Naive thymus-derived CD8-positive, alpha-beta T cell (primary cell): ENCODE measurements around the gene IL11RA. TPM values are rescaled to one million over a fixed set of nuclear protein-coding genes. Genes with fewer than 3 reads are reported as not detected.
"Not testable (repeated sequence)": the region's sequence is repeated elsewhere in the genome, so short reads cannot be mapped to it uniquely, and the experiment has no call there.

Source experiments
- ATAC-seq, 2 donors: fragments of 150-1000 bp; cut with Tn5 transposase in 1 of 2; sonication (Bioruptor Pico), chemical (Tn5 transposase) in 1 of 2; 1 replicate in 1 of 2; 2 replicates in 1 of 2; pipeline ENCODE4 v1.10.0; 2021; ENCODE audit warnings: mild to moderate bottlenecking in 2 of 2, moderate library complexity in 2 of 2
- POLR2A ChIA-PET: fragments of 350-600 bp; sonication (Branson Sonifier 250); formaldehyde crosslinking; loops from one replicate; lab custom pipeline; 2021; ENCODE audit warnings: antibody characterized with exemption; lab: Charles Lee
- DNase-seq, 10 donors: peaks; one replicate each; pipeline versions ENCODE4 v3.0.0 to v3.0.0-alpha.2; 2020 to 2022
- H3K27ac Mint-ChIP-seq, 10 donors: one replicate each; pipeline ENCODE4 v1.8.0; 2020 to 2022; ENCODE audit warnings: mild to moderate bottlenecking in 10 of 10, mixed read lengths in 10 of 10, moderate library complexity in 4 of 10, inconsistent platforms in 1 of 10
- H3K27me3 Mint-ChIP-seq, 5 donors: one replicate each; pipeline ENCODE4 v1.8.0; 2021 to 2022; ENCODE audit warnings: mixed read lengths in 5 of 5
- H3K36me3 Mint-ChIP-seq, 3 donors: one replicate each; pipeline ENCODE4 v1.8.0; 2020 to 2022; ENCODE audit warnings: mixed read lengths in 3 of 3, mild to moderate bottlenecking in 2 of 3, inconsistent platforms in 1 of 3
- H3K4me1 Mint-ChIP-seq, 4 donors: one replicate each; pipeline ENCODE4 v1.8.0; 2021 to 2022; ENCODE audit warnings: mixed read lengths in 4 of 4
- H3K4me3 Mint-ChIP-seq, 10 donors: one replicate each; pipeline ENCODE4 v1.8.0; 2020 to 2022; ENCODE audit warnings: mild to moderate bottlenecking in 10 of 10, mixed read lengths in 10 of 10, moderate library complexity in 6 of 10, inconsistent platforms in 1 of 10
- H3K9me3 Mint-ChIP-seq, 9 donors: one replicate each; pipeline ENCODE4 v1.8.0; 2020 to 2022; ENCODE audit warnings: mixed read lengths in 9 of 9, mild to moderate bottlenecking in 3 of 9, inconsistent platforms in 1 of 9, moderate library complexity in 1 of 9
- polyA plus RNA-seq, 3 donors: library from polyadenylated mRNA; unstranded; fragments of 300-500 nt; fragmentation: Illumina TruSeq; gene quantifications; one replicate each; pipeline ENCODE4 v1.2.3, GENCODE V29; 2021
- total RNA-seq, 8 experiments: library from RNA in 2 of 8; stranded (reverse) in 2 of 8; gene quantifications; one replicate each; pipeline ENCODE4 v1.2.3 and lab custom pipeline; 2021 to 2026

IL11RA gene
- total and polyA plus RNA-seq, 5 experiments from 2014 or later, result 5.1 to 144 (median 7.7) TPM

GRCh38 chr9:34633851-34634550 lies 18.0 kb upstream of the IL11RA start:
- Mint-ChIP-seq H3K9me3 (no peaks in the 10 kb centered on the region), H3K4me1 (peaks cover 26 to 49% (median 40%) of the 10 kb centered on the region in 4 donors), H3K36me3 (peaks cover 0 to 4% (median 0%) of the 10 kb centered on the region in 3 donors), H3K27me3 (peaks cover 2 to 19% (median 10%) of the 10 kb centered on the region in 5 donors), H3K27ac (peak overlapping the region in 3 of 10 donors; percentile 1 to 8 (median 2)), H3K4me3 (peak overlapping the region in 3 of 10 donors; percentile 8 to 55 (median 24))
- POLR2A ChIA-PET, result interaction anchor here (1.5 to 5.5 kb wide), 4 partner anchors 11 to 22 kb away, joined by 3 to 51 read pairs (median 12); partner anchors contain the start of genes DCTN3, GALT and RPP25L
- ATAC-seq (peak; percentile 17 to 26), DNase-seq (peak; percentile 61 to 86 (median 74))

- peaks cover 0 to 4% (median 0%) of the 10 kb centered on the region in 3 donors for H3K36me3 Mint-ChIP-seq
- H3K27me3 Mint-ChIP-seq, result peaks cover 0 to 12% (median 3%) of the 10 kb centered on the region in 5 donors
- peak overlapping the region in 3 of 10 donors; percentile 18 to 67 (median 49) for H3K4me3 Mint-ChIP-seq
- no peak for ATAC-seq
- no peak for DNase-seq
- H3K9me3 Mint-ChIP-seq, result no peaks in the 10 kb centered on the region
- H3K27ac Mint-ChIP-seq, result peak overlapping the region in 2 of 10 donors; percentile 20 to 25
- H3K4me1 Mint-ChIP-seq, result peaks cover 23 to 42% (median 36%) of the 10 kb centered on the region in 4 donors
- POLR2A ChIA-PET, result interaction anchor here (0.6 to 5.5 kb wide), 7 partner anchors 12 to 602 kb away, joined by 3 to 51 read pairs (median 6); partner anchors contain the start of genes DCTN3, GALT and RPP25L
Measured at GRCh38 chr9:34634551-34635248, 17.3 kb upstream of the IL11RA start.

GRCh38 chr9:34635556-34635955 lies 16.4 kb upstream of the IL11RA start:
- no peak for DNase-seq
- peak overlapping the region in 9 of 10 donors; percentile 14 to 86 (median 49) for H3K4me3 Mint-ChIP-seq
- no peaks in the 10 kb centered on the region for H3K9me3 Mint-ChIP-seq
- peaks cover 0 to 4% (median 0%) of the 10 kb centered on the region in 5 donors for H3K27me3 Mint-ChIP-seq
- peak overlapping the region in 2 of 10 donors; percentile 4 to 73 for H3K27ac Mint-ChIP-seq
- H3K36me3 Mint-ChIP-seq, result peaks cover 0 to 4% (median 0%) of the 10 kb centered on the region in 3 donors
- POLR2A ChIA-PET, result interaction anchor here (0.6 to 5.5 kb wide), 6 partner anchors 11 to 603 kb away, joined by 3 to 51 read pairs (median 14); partner anchors contain the start of genes CCL27, DCTN3, GALT and RPP25L
- peaks cover 20 to 42% (median 34%) of the 10 kb centered on the region in 4 donors for H3K4me1 Mint-ChIP-seq
- ATAC-seq, result no peak

- Mint-ChIP-seq H3K4me3 (peak overlapping the region; percentile 82 to 93 (median 90)), H3K27ac (peak overlapping the region; percentile 63 to 95 (median 89)), H3K27me3 (no peaks in the 10 kb centered on the region), H3K36me3 (peaks cover 0 to 4% (median 0%) of the 10 kb centered on the region in 3 donors), H3K9me3 (no peaks in the 10 kb centered on the region), H3K4me1 (peaks cover 20 to 42% (median 34%) of the 10 kb centered on the region in 4 donors)
- POLR2A ChIA-PET, result interaction anchor here (0.6 to 5.5 kb wide), 14 partner anchors 9 to 1020 kb away, joined by 3 to 55 read pairs (median 8); partner anchors contain the start of genes CCL27, DCTN3, GALT and IL11RA
- no peak for ATAC-seq
- DNase-seq, result no peak
Measured at GRCh38 chr9:34636791-34637355, 15.1 kb upstream of the IL11RA start.

GRCh38 chr9:34637356-34638137 lies 14.4 kb upstream of the IL11RA start, which contains the start of gene SIGMAR1:
TSS of gene SIGMAR1 (minus strand) at chr9:34637787. CDS start at chr9:34637697, 90 bp downstream.
- H3K27ac Mint-ChIP-seq, result peak within 1 kb of the TSS; percentile 91 to 96 (median 94)
- peaks cover 18 to 42% (median 34%) of the 10 kb centered on the region in 4 donors for H3K4me1 Mint-ChIP-seq
- DNase-seq, result peak; percentile 85 to 97 (median 93)
- H3K27me3 Mint-ChIP-seq, result no peaks in the 10 kb centered on the region
- peak within 1 kb of the TSS; percentile 82 to 93 (median 90) for H3K4me3 Mint-ChIP-seq
- H3K9me3 Mint-ChIP-seq, result no peaks in the 10 kb centered on the region
- H3K36me3 Mint-ChIP-seq, result peaks cover 0 to 4% (median 0%) of the 10 kb centered on the region in 3 donors
- POLR2A ChIA-PET, result interaction anchor here (0.6 to 5.5 kb wide), 20 partner anchors 8 to 1348 kb away, joined by 3 to 55 read pairs (median 6); partner anchors contain the start of genes ARID3C, CCL27, DCTN3 and ENHO
- ATAC-seq, result peak; percentile 89 to 92

GRCh38 chr9:34638138-34638445 lies 13.9 kb upstream of the IL11RA start:
- POLR2A ChIA-PET, result interaction anchor here (0.5 to 5.5 kb wide), 19 partner anchors 9 to 1348 kb away, joined by 3 to 55 read pairs (median 6); partner anchors contain the start of genes ARID3C, CCL27, DCTN3 and ENHO
- ATAC-seq (no peak), DNase-seq (no peak)
- peaks cover 0 to 4% (median 0%) of the 10 kb centered on the region in 3 donors for H3K36me3 Mint-ChIP-seq
- H3K27ac Mint-ChIP-seq, result peak overlapping the region; percentile 91 to 96 (median 94)
- H3K4me1 Mint-ChIP-seq, result peaks cover 16 to 42% (median 34%) of the 10 kb centered on the region in 4 donors
- H3K27me3 Mint-ChIP-seq, result no peaks in the 10 kb centered on the region
- H3K9me3 Mint-ChIP-seq, result no peaks in the 10 kb centered on the region
- H3K4me3 Mint-ChIP-seq, result peak overlapping the region; percentile 82 to 93 (median 90)

- not testable (repeated sequence) for ATAC-seq, H3K9me3 Mint-ChIP-seq, H3K27me3 Mint-ChIP-seq, H3K36me3 Mint-ChIP-seq, H3K4me3 Mint-ChIP-seq, DNase-seq
- POLR2A ChIA-PET, result interaction anchor here (0.7 to 3.3 kb wide), 4 partner anchors 15 to 363 kb away, joined by 4 to 32 read pairs (median 4); no protein-coding TSS in a partner anchor
- Mint-ChIP-seq H3K27ac (peak overlapping the region in 2 of 10 donors; percentile 93), H3K4me1 (peaks cover 12 to 34% (median 30%) of the 10 kb centered on the region in 4 donors)
Measured at GRCh38 chr9:34639322-34639721, 12.7 kb upstream of the IL11RA start.

GRCh38 chr9:34642679-34643078 lies 9.3 kb upstream of the IL11RA start:
- DNase-seq (no peak), ATAC-seq (no peak)
- POLR2A ChIA-PET, result interaction anchor here (0.5 to 0.7 kb wide), 2 partner anchors 309 to 825 kb away, joined by 4 read pairs; no protein-coding TSS in a partner anchor
- Mint-ChIP-seq H3K4me1 (peaks cover 15 to 29% (median 24%) of the 10 kb centered on the region in 4 donors), H3K27ac (peak overlapping the region in 1 of 10 donors; percentile 11), H3K9me3 (no peaks in the 10 kb centered on the region), H3K4me3 (no peak overlapping the region), H3K27me3 (no peaks in the 10 kb centered on the region), H3K36me3 (no peaks in the 10 kb centered on the region)

GRCh38 chr9:34644766-34645314 lies 7.1 kb upstream of the IL11RA start:
- Mint-ChIP-seq H3K9me3 (no peaks in the 10 kb centered on the region), H3K4me1 (peaks cover 24 to 38% (median 31%) of the 10 kb centered on the region in 4 donors), H3K4me3 (peak overlapping the region in 2 of 10 donors; percentile 15 to 42), H3K27ac (peak overlapping the region in 1 of 10 donors; percentile 86), H3K36me3 (peaks cover 0 to 21% (median 6%) of the 10 kb centered on the region in 3 donors), H3K27me3 (no peaks in the 10 kb centered on the region)
- DNase-seq (no peak), ATAC-seq (no peak)
- POLR2A ChIA-PET, result interaction anchor here (0.6 to 4.1 kb wide), 6 partner anchors 15 to 122 kb away, joined by 3 to 17 read pairs (median 4); partner anchors contain the start of genes ARID3C, DCTN3, ENHO and RPP25L

GRCh38 chr9:34646211-34647083 lies 5.5 kb upstream of the IL11RA start, which contains the start of gene GALT:
TSS of gene GALT (plus strand) at chr9:34646675. CDS start at chr9:34646705, 30 bp downstream.
- no peaks in the 10 kb centered on the region for H3K9me3 Mint-ChIP-seq
- peak within 1 kb of the TSS; percentile 85 to 95 (median 92) for H3K27ac Mint-ChIP-seq
- H3K4me3 Mint-ChIP-seq, result peak within 1 kb of the TSS; percentile 91 to 96 (median 93)
- DNase-seq (peak; percentile 87 to 98 (median 94)), ATAC-seq (peak; percentile 89 to 90)
- no peaks in the 10 kb centered on the region for H3K27me3 Mint-ChIP-seq
- H3K36me3 Mint-ChIP-seq, result peaks cover 0 to 36% (median 6%) of the 10 kb centered on the region in 3 donors
- POLR2A ChIA-PET, result interaction anchor here (0.5 to 4.1 kb wide), 17 partner anchors 9 to 601 kb away, joined by 3 to 55 read pairs (median 5); partner anchors contain the start of genes ARID3C, CCL27, DCTN3 and ENHO
- peaks cover 24 to 42% (median 31%) of the 10 kb centered on the region in 4 donors for H3K4me1 Mint-ChIP-seq
